Esophagus (tissue), 2 donors: ENCODE results near the gene PDE6C. TPM values are rescaled to one million over a fixed set of nuclear protein-coding genes. Genes with fewer than 3 reads are reported as not detected.
"Not testable (repeated sequence)": the region's sequence is repeated elsewhere in the genome, so short reads cannot be mapped to it uniquely, and the experiment has no call there.

Experiments used
- H3K27ac ChIP-seq, 2 donors: one replicate each; pipeline ENCODE4 v1.5.1; 2013; ENCODE audit warnings: low read depth in 2 of 2, mild to moderate bottlenecking in 2 of 2, inconsistent platforms in 1 of 2, low read length in 1 of 2, moderate library complexity in 1 of 2
- H3K27me3 ChIP-seq, 2 donors: one replicate each; pipeline ENCODE4 v1.6.1; 2013; ENCODE audit warnings: low read length in 2 of 2, control low read depth in 1 of 2, mild to moderate bottlenecking in 1 of 2; ENCODE audit not compliant: insufficient read depth in 2 of 2, control insufficient read depth in 1 of 2
- H3K36me3 ChIP-seq, 2 donors: one replicate each; pipeline ENCODE4 v1.6.1; 2013; ENCODE audit warnings: low read length in 1 of 2; ENCODE audit not compliant: control insufficient read depth in 2 of 2, insufficient read depth in 2 of 2
- H3K4me1 ChIP-seq, 2 donors: one replicate each; pipeline ENCODE4 v1.6.1; 2013; ENCODE audit warnings: low read length in 1 of 2; ENCODE audit not compliant: control insufficient read depth in 2 of 2, insufficient read depth in 2 of 2
- H3K4me3 ChIP-seq, 2 donors: one replicate each; pipeline ENCODE4 v1.5.1; 2013; ENCODE audit warnings: low read length in 2 of 2, mild to moderate bottlenecking in 2 of 2, low read depth in 1 of 2, moderate library complexity in 1 of 2
- H3K9me3 ChIP-seq, 2 donors: one replicate each; pipeline ENCODE4 v1.6.1; 2013; ENCODE audit warnings: mild to moderate bottlenecking in 2 of 2, low read depth in 1 of 2, low read length in 1 of 2, moderate library complexity in 1 of 2; ENCODE audit not compliant: control insufficient read depth in 2 of 2, insufficient read depth in 1 of 2
- WGBS, 2 donors: extraction: QIAGEN DNeasy Blood & Tissue Kit; methylation state at CpG; one replicate each; pipeline ENCODE4 v1.1.7; 2013; 5-methylcytosine and 5-hydroxymethylcytosine counted together
- polyA plus RNA-seq, 2 donors: library from polyadenylated mRNA; stranded (reverse); fragments of 200-250 nt; gene quantifications; one replicate each; pipeline ENCODE4 v1.2.3, GENCODE V29; 2013
- donor health status: healthy with polysubstance abuse.
- donor health status: Bipolar disorder and iron deficiency.

PDE6C gene
- polyA plus RNA-seq, 2 donors, result not detected

GRCh38 chr10:93678805-93679587 lies 66.7 kb downstream of the PDE6C start:
- 89% methylated on average over 3 of the region's 3 CpGs for WGBS, 2 donors

GRCh38 chr10:93680412-93681047 lies 68.2 kb downstream of the PDE6C start:
- H3K4me1 ChIP-seq, result no peaks in the 10 kb centered on the region
- peaks cover 0 to 2% of the 10 kb centered on the region in 2 donors for H3K36me3 ChIP-seq
- 65 to 71% methylated on average over 4 of the region's 4 CpGs for WGBS, 2 donors
- H3K4me3 ChIP-seq, result no peak overlapping the region
- no peak overlapping the region for H3K27ac ChIP-seq
- H3K27me3 ChIP-seq, result no peaks in the 10 kb centered on the region
- no peaks in the 10 kb centered on the region for H3K9me3 ChIP-seq

More at GRCh38 chr10:93678805-93679587, 66.7 kb downstream of the PDE6C start:
- Histone ChIP-seq H3K27ac (no peak overlapping the region), H3K4me3 (no peak overlapping the region), H3K27me3 (no peaks in the 10 kb centered on the region), H3K9me3 (no peaks in the 10 kb centered on the region), H3K36me3 (peaks cover 0 to 2% of the 10 kb centered on the region in 2 donors), H3K4me1 (no peaks in the 10 kb centered on the region)

- no peaks in the 10 kb centered on the region for H3K36me3 ChIP-seq
- no peaks in the 10 kb centered on the region for H3K4me1 ChIP-seq
- no peak overlapping the region for H3K4me3 ChIP-seq
- H3K9me3 ChIP-seq, result no peaks in the 10 kb centered on the region
- H3K27me3 ChIP-seq, result no peaks in the 10 kb centered on the region
- H3K27ac ChIP-seq, result no peak overlapping the region
Measured at GRCh38 chr10:93687737-93688136, 75.4 kb downstream of the PDE6C start.

GRCh38 chr10:93695740-93696139 lies 83.4 kb downstream of the PDE6C start:
- 65 to 66% methylated on average over 2 of the region's 2 CpGs for WGBS, 2 donors
- no peak overlapping the region for H3K27ac ChIP-seq
- no peaks in the 10 kb centered on the region for H3K27me3 ChIP-seq
- peaks cover 0 to 2% of the 10 kb centered on the region in 2 donors for H3K36me3 ChIP-seq
- no peaks in the 10 kb centered on the region for H3K4me1 ChIP-seq
- no peaks in the 10 kb centered on the region for H3K9me3 ChIP-seq
- no peak overlapping the region for H3K4me3 ChIP-seq

GRCh38 chr10:93696582-93696981 lies 84.2 kb downstream of the PDE6C start:
- 99 to 100% methylated on average over 2 of the region's 2 CpGs for WGBS, 2 donors
- H3K27me3 ChIP-seq, H3K36me3 ChIP-seq, H3K4me1 ChIP-seq, H3K4me3 ChIP-seq, H3K27ac ChIP-seq, H3K9me3 ChIP-seq: not testable (repeated sequence)

- Histone ChIP-seq H3K27me3 (no peaks in the 10 kb centered on the region), H3K36me3 (peaks cover 0 to 2% of the 10 kb centered on the region in 2 donors), H3K4me3 (no peak overlapping the region), H3K27ac (no peak overlapping the region), H3K4me1 (no peaks in the 10 kb centered on the region), H3K9me3 (no peaks in the 10 kb centered on the region)
- 85 to 93% methylated on average over 2 of the region's 2 CpGs for WGBS, 2 donors
Measured at GRCh38 chr10:93697207-93697606, 84.9 kb downstream of the PDE6C start.

GRCh38 chr10:93701866-93702209 lies 89.5 kb downstream of the PDE6C start:
- no peaks in the 10 kb centered on the region for H3K27me3 ChIP-seq
- 0 to 2% methylated on average over 9 of the region's 9 CpGs for WGBS, 2 donors
- H3K27ac ChIP-seq, result peak overlapping the region; percentile 86 to 89

GRCh38 chr10:93702210-93703001 lies 90.1 kb downstream of the PDE6C start, which contains the start of gene FRA10AC1:
TSS of gene FRA10AC1 (minus strand) at chr10:93702592. CDS start at chr10:93700106, 2,486 bp downstream.
- Histone ChIP-seq H3K27me3 (no peaks in the 10 kb centered on the region), H3K27ac (peak within 1 kb of the TSS; percentile 86 to 89), H3K9me3 (no peaks in the 10 kb centered on the region), H3K36me3 (no peaks in the 10 kb centered on the region), H3K4me1 (no peaks in the 10 kb centered on the region), H3K4me3 (peak within 1 kb of the TSS; percentile 81 to 83)
- 0 to 1% methylated on average over 51 to 52 of the region's 52 CpGs for WGBS, 2 donors

More at GRCh38 chr10:93701866-93702209, 89.5 kb downstream of the PDE6C start:
- Histone ChIP-seq H3K4me1 (no peaks in the 10 kb centered on the region), H3K9me3 (no peaks in the 10 kb centered on the region), H3K4me3 (peak overlapping the region; percentile 81 to 83), H3K36me3 (no peaks in the 10 kb centered on the region)

- H3K27ac ChIP-seq, result peak overlapping the region; percentile 82 to 89
- no peaks in the 10 kb centered on the region for H3K4me1 ChIP-seq
- no peaks in the 10 kb centered on the region for H3K36me3 ChIP-seq
- H3K27me3 ChIP-seq, result no peaks in the 10 kb centered on the region
- no peaks in the 10 kb centered on the region for H3K9me3 ChIP-seq
- WGBS, 2 donors, result 1% methylated on average over 12 of the region's 12 CpGs
- H3K4me3 ChIP-seq, result peak overlapping the region; percentile 81 to 83
Measured at GRCh38 chr10:93703066-93703465, 90.7 kb downstream of the PDE6C start.
